MCF 10A (cell line): ENCODE measurements around the gene DDHD1. TPM values are rescaled to one million over a fixed set of nuclear protein-coding genes. Genes with fewer than 3 reads are reported as not detected.

Experiments used
- BruUV-seq: library from RNA; stranded (reverse); fragments of 400-500 nt; replicated peaks from 2 replicates; lab custom pipeline; 2021; lab: Mats Ljungman, UMichigan
- CTCF ChIA-PET: fragments of 300-600 bp; sonication (Branson Sonifier 250); formaldehyde crosslinking; extraction: SDS; loops from one replicate; lab custom pipeline; 2021; ENCODE audit warnings: antibody characterized with exemption, inconsistent platforms; lab: Yijun Ruan, JAX
- POLR2A ChIA-PET: fragments of 300-600, 350-650 bp; sonication (Branson Sonifier 250); formaldehyde crosslinking; extraction: SDS; loops from one replicate; lab custom pipeline; 2020; ENCODE audit warnings: antibody characterized with exemption, inconsistent platforms; lab: Yijun Ruan, JAX
- DNase-seq: peaks from one replicate; pipeline ENCODE4 v3.0.0-alpha.2; 2018; ENCODE audit not compliant: unreplicated experiment
- H3K27ac Mint-ChIP-seq: one replicate; pipeline ENCODE4 v1.8.0; 2022; ENCODE audit warnings: mild to moderate bottlenecking, low read depth, mixed read lengths; ENCODE audit not compliant: unreplicated experiment
- H3K27me3 Mint-ChIP-seq: one replicate; pipeline ENCODE4 v1.8.0; 2022; ENCODE audit warnings: mixed read lengths; ENCODE audit not compliant: insufficient read depth, unreplicated experiment
- H3K36me3 Mint-ChIP-seq: one replicate; pipeline ENCODE4 v1.8.0; 2022; ENCODE audit warnings: mild to moderate bottlenecking, moderate library complexity, mixed read lengths; ENCODE audit not compliant: insufficient read depth, unreplicated experiment
- H3K4me1 Mint-ChIP-seq: one replicate; pipeline ENCODE4 v1.8.0; 2022; ENCODE audit warnings: mixed read lengths; ENCODE audit not compliant: insufficient read depth, unreplicated experiment
- H3K4me3 Mint-ChIP-seq: one replicate; pipeline ENCODE4 v1.8.0; 2022; ENCODE audit warnings: mild to moderate bottlenecking, moderate library complexity, mixed read lengths; ENCODE audit not compliant: unreplicated experiment
- H3K9me3 Mint-ChIP-seq: one replicate; pipeline ENCODE4 v1.8.0; 2022; ENCODE audit warnings: mixed read lengths; ENCODE audit not compliant: unreplicated experiment
- CTCF ChIP-seq: fragments of 200-600 bp; IDR thresholded peaks from one replicate; pipeline ENCODE4 v1.8.0; 2022; ENCODE audit warnings: antibody characterized with exemption, mild to moderate bottlenecking; ENCODE audit not compliant: unreplicated experiment
- intact Hi-C: fragments of 100-400 bp; cut with micrococcal nuclease; formaldehyde crosslinking; loops from 2 replicates; pipeline ENCODE4 v1.14.1; 2022
- total RNA-seq: library from RNA; stranded (reverse); gene quantifications from 2 replicates; pipeline ENCODE4 v1.2.3, GENCODE V29; 2022

DDHD1 gene
- total RNA-seq, 1 experiment from 2014 or later: 16.3 TPM

DNA sequence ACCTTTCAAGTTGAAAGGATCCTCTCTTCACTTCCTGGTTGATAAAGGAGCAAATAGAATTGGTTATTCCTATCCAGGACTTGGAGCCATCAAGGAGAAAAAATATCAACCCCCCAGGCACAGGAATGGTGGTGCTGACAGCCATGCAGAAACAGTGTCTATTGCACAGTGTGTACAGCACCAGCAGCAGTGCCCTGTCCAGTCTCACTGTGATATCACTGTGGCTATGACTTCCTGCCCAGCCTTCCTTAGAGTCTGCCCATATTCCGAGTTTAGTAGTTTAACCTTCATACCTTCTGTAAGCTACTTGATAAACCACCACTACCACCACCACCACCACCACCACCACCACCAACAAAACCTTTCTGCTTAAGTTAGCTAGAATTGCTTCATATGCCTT lies 157.1 kb downstream of the DDHD1 start:
- CTCF ChIA-PET: interaction anchor here (1.1 kb wide), 1 partner anchor 15 kb away, joined by 3 read pairs; no protein-coding TSS in a partner anchor
- H3K9me3 Mint-ChIP-seq: no peaks in the 10 kb centered on the region
- H3K4me1 Mint-ChIP-seq: no peaks in the 10 kb centered on the region
- BruUV-seq: no TSS peak
- H3K4me3 Mint-ChIP-seq: no peak overlapping the region
- POLR2A ChIA-PET: interaction anchor here (0.6 to 1.2 kb wide), 3 partner anchors 13 to 265 kb away, joined by 3 to 4 read pairs (median 4); no protein-coding TSS in a partner anchor
- no peak overlapping the region for H3K27ac Mint-ChIP-seq
- no peak for DNase-seq
- intact Hi-C loops: no loop called here
- no peaks in the 10 kb centered on the region for H3K36me3 Mint-ChIP-seq
- no peak for TF ChIP-seq CTCF
- no peaks in the 10 kb centered on the region for H3K27me3 Mint-ChIP-seq

GRCh38 chr14:52992236-52992870 lies 160.8 kb downstream of the DDHD1 start:
- Mint-ChIP-seq H3K36me3 (no peaks in the 10 kb centered on the region), H3K27me3 (no peaks in the 10 kb centered on the region), H3K27ac (no peak overlapping the region), H3K4me3 (no peak overlapping the region), H3K9me3 (no peaks in the 10 kb centered on the region), H3K4me1 (no peaks in the 10 kb centered on the region)
- intact Hi-C loops: no loop called here
- ChIA-PET CTCF (interaction anchor here (0.9 kb wide), 1 partner anchor 40 kb away, joined by 3 read pairs; no protein-coding TSS in a partner anchor), POLR2A (interaction anchor here (0.6 kb wide), 1 partner anchor 303 kb away, joined by 4 read pairs; no protein-coding TSS in a partner anchor)
- no peak for TF ChIP-seq CTCF
- BruUV-seq: no TSS peak
- no peak for DNase-seq

GRCh38 chr14:52988139-52988538 lies 165.0 kb downstream of the DDHD1 start:
- intact Hi-C loops: no loop called here
- no TSS peak for BruUV-seq
- no peaks in the 10 kb centered on the region for H3K36me3 Mint-ChIP-seq
- no peaks in the 10 kb centered on the region for H3K4me1 Mint-ChIP-seq
- no peak overlapping the region for H3K27ac Mint-ChIP-seq
- DNase-seq: no peak
- TF ChIP-seq CTCF: no peak
- ChIA-PET POLR2A (interaction anchor here (1.6 kb wide), 1 partner anchor 10 kb away, joined by 3 read pairs; no protein-coding TSS in a partner anchor), CTCF (interaction anchor here (0.7 kb wide), 1 partner anchor 165 kb away, joined by 3 read pairs; no protein-coding TSS in a partner anchor)
- no peak overlapping the region for H3K4me3 Mint-ChIP-seq
- H3K27me3 Mint-ChIP-seq: no peaks in the 10 kb centered on the region
- H3K9me3 Mint-ChIP-seq: no peaks in the 10 kb centered on the region

DNA sequence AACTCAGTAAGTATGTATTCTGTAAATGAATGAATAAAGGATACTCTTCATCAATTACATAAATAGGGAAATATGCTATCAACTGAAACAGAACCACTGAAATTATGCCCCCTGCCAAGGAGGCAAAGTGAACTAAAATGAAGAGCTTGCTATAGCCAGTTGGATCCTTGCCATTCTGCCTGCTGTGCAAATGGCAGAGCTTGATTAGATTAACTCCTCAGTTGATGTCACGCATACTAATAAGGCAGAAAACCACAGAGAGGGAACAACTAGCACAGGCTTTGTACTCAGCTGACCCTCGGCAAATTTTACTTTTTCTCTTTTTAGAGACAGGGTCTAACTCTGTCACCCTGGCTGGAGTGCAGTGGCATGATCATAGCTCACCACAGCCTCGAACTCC lies 165.6 kb downstream of the DDHD1 start:
- POLR2A ChIA-PET: interaction anchor here (1.6 kb wide), 1 partner anchor 11 kb away, joined by 3 read pairs; no protein-coding TSS in a partner anchor

More for the DNA sequence above, 165.6 kb downstream of the DDHD1 start:
- no peak for TF ChIP-seq CTCF
- CTCF ChIA-PET: no interaction called here
- Mint-ChIP-seq H3K36me3 (no peaks in the 10 kb centered on the region), H3K4me3 (no peak overlapping the region), H3K4me1 (no peaks in the 10 kb centered on the region), H3K27ac (no peak overlapping the region), H3K9me3 (no peaks in the 10 kb centered on the region), H3K27me3 (no peaks in the 10 kb centered on the region)
- no TSS peak for BruUV-seq
- no peak for DNase-seq
- intact Hi-C loops: no loop called here
